ENCODE data around the gene TNK2.

GRCh38 chr3:195873971-195874370 lies 34.4 kb downstream of the TNK2 start:
- TF ChIP-seq SUZ12 (IDR thresholded peaks at IDR 0.05; ENCODE audit: extremely low read depth, insufficient read depth, insufficient read length), result no peak
- no peak for TF ChIP-seq YY1 (IDR thresholded peaks at IDR 0.05; ENCODE audit: insufficient read depth, insufficient read length)
